D721Med (cell line): ENCODE data around the gene LDB3.

Experiments used
- DNase-seq: peaks from one replicate; pipeline ENCODE4 v3.0.0; 2011; ENCODE audit warnings: low spot score; ENCODE audit not compliant: insufficient read length
- FAIRE-seq: peaks from 2 replicates; lab custom pipeline; 2011; peaks lifted over from hg19 to GRCh38; lab: Jason Lieb, UNC
- CTCF ChIP-seq: IDR thresholded peaks from 2 replicates; pipeline ENCODE4 v1.5.1; 2012; ENCODE audit warnings: mild to moderate bottlenecking, control low read depth; ENCODE audit not compliant: insufficient read depth; ENCODE audit errors: missing control alignments

The LDB3 gene

GRCh38 chr10:86659721-86660453 lies 8.4 kb upstream of the LDB3 start:
- no peak for TF ChIP-seq CTCF
- DNase-seq (no peak), FAIRE-seq (no peak)

GRCh38 chr10:86661161-86662025 lies 6.9 kb upstream of the LDB3 start:
- no peak for TF ChIP-seq CTCF
- FAIRE-seq: no peak
- no peak for DNase-seq

- no peak for DNase-seq
- no peak for TF ChIP-seq CTCF
- FAIRE-seq: no peak
Observed at GRCh38 chr10:86662186-86663045, 5.9 kb upstream of the LDB3 start.

GRCh38 chr10:86663046-86663345 lies 5.3 kb upstream of the LDB3 start:
- DNase-seq: no peak
- no peak for TF ChIP-seq CTCF
- no peak for FAIRE-seq

GRCh38 chr10:86663576-86664339 lies 4.6 kb upstream of the LDB3 start:
- FAIRE-seq: no peak
- DNase-seq: no peak
- TF ChIP-seq CTCF: no peak

GRCh38 chr10:86664341-86665217 lies 3.7 kb upstream of the LDB3 start:
- DNase-seq: no peak
- no peak for FAIRE-seq
- TF ChIP-seq CTCF: no peak
